Stimulated activated CD8-positive, alpha-beta memory T cell treated with anti-CD3 and anti-CD28 coated beads, Interleukin-7, amount 100 ng/mL, for 24 hours (primary cell): Measurements from ENCODE around the gene ADRA2C.

ENCODE experiments used
- DNase-seq: peaks from one replicate; pipeline ENCODE4 v3.0.0-alpha.2; 2020; ENCODE audit warnings: low read depth

The ADRA2C gene

GRCh38 chr4:3760841-3761240 is 5.3 kb upstream of the ADRA2C start:
- DNase-seq = no peak

DNA sequence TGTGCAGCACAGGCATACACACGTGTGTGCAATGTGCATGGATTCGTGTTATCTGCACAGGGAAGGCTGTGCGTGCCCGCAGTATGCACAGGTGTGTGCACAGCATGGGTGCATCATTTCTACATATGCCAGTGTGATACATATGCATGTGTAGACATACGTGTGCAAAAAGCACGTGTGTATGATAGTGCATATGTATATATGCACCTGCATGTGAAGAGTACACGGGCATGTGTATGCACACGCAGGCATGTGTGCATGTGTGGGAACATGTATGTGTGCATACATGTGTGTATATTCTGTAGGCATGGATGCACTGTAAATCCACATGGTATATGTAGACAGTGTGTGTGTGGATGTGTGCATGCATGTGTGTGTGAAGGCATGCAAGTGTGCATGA is 3.9 kb upstream of the ADRA2C start:
- DNase-seq = no peak

DNA sequence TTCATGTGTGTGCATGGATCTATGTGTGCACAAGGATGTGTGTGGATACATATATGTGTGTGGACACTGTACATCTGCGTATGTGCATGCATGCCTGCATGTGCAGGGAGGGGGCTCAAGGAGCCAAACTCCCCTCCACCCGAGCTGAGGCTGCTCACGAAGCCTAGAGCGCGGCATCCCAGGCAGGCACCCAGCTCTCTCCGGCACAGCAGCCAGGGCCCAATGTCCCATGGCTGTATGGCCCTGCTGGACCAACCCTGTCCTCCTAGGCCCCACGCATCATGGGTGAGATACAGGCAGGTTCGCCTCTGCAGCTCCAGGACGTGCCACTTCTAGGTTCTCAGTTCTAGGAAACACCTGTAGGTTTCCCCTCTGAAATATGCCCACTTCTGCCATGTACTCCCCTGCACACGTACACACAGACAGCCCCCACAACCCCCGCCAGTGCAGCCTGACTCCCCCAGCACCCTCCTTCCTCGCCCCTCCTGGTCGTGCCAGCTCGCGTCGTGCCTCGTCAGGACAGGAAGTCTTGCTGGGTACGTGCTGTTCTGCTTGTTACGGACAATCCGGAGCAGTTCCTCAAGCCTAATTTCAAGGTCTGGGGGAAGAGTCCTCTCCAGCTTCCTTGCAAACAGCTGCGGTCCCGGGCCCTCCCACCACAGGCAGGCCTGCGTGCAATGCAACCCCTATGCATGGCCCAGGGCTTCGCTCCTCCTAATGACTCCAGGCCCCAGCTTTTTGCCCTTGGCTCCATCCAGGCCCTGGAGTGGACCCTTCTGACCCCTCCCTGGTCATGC is 3.2 kb upstream of the ADRA2C start:
- DNase-seq = no peak

DNA sequence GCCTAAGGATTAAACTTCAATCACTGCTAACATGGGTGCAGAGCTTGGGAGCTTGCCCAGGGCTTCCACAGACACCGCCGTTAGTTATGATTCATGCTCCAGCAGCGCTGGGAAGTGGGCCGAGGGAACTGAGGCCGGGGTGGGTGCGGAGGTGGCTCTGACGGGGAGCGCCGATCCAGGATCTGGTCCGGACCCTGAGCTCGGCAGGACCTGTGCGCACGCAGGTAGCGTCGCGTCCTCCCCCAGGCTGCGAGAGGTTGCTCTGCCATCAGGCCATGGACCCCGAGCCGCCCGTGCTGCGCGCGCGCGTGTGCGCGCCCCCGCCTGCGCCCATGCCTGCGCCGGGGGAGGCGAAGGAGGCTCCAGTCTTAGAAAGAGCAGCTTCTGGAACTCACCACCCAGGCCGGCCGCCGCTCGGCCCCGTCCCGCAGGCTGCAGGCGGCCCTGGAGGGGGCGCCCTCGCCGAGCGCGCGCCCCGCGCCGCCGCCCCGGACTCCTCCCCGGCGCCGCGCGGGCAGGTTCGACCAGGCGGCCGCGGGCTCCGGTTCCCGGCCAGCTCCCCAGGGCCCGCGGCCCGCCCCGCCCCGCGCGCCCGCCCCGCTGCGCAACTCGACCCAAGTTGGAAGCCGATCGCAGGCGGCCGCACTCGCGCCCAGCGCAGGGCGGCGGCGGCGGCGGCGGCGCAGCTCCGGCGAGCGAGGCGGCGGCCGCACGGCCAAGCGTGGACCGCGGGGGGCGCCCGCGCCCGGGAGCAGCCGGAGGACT is 732 bp upstream of the ADRA2C start:
- DNase-seq = no peak

- DNase-seq = no peak
These were observed 792 bp downstream of the ADRA2C start for GRCh38 chr4:3766785-3767569.

DNA sequence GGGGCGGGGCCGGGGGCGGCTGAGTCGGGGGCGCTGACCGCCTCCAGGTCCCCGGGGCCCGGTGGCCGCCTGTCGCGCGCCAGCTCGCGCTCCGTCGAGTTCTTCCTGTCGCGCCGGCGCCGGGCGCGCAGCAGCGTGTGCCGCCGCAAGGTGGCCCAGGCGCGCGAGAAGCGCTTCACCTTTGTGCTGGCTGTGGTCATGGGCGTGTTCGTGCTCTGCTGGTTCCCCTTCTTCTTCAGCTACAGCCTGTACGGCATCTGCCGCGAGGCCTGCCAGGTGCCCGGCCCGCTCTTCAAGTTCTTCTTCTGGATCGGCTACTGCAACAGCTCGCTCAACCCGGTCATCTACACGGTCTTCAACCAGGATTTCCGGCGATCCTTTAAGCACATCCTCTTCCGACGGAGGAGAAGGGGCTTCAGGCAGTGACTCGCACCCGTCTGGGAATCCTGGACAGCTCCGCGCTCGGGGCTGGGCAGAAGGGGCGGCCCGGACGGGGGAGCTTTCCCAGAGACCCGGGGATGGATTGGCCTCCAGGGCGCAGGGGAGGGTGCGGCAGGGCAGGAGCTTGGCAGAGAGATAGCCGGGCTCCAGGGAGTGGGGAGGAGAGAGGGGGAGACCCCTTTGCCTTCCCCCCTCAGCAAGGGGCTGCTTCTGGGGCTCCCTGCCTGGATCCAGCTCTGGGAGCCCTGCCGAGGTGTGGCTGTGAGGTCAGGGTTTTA is 1.5 kb downstream of the ADRA2C start:
- DNase-seq = no peak

DNA sequence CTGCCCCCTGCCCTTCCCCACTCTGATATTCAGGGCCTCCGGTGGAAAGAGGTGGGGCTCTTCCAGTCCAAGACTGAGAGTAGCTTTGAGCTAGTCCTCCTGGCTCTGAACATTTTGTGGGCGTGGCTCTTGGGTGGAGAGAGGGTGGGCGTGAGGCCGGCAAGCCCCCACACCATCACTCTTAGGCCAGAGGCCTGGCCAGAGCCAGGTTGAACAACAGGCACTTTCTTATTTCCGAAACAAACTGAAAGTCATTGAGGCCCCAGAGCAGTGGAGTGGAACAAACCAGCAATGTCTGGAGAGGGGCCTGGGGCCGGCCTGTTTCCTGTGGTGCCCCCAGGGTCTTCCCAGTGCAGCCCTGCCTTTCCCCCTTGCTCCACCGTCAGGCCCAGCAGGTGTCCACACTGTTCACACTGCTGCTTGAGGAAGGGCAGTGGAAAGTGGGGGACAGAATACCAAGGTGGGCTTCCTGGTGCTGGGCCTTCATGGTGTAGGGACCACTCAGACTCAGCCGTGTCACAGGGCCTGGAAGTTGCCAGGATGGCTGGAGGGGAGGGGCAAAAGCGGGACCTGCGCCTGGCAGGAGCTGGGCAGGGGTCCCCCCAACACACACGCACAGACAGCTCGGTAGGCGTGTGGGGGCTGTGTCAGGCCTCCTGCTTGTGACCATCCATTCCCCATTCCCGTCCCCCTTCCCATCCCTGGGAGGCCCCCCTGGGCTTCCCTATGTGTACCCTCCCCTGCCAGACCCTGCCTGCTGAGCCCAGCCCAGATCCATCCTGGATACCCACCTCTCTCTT is 2.9 kb downstream of the ADRA2C start:
- DNase-seq = no peak

DNA sequence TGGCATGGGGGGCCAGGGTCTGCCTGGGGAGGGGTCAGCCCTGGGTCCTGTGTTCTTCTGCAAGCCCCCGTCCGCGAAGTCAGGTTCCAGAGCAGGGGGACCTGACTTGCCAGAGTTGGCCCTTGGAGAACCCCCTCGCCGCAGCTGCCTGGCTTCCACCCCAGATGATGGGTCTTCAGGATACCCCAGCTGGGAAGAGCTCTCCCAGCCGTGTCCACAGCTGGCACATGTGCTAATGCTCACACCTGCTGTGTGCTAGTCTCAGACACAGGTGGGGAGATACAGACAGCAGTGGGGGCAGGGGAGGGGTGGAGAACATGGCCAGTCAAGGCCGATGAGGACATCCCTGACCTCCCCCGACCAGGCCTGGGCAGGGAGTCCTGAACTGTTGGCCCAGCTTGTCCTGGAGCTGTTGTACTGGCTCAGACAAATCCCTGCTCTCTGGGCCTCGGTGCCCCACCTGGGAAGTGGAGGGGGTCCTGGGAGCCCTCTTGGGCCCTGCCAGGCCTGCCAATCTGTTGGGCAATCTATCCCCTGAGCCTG is 3.5 kb downstream of the ADRA2C start:
- DNase-seq = no peak

GRCh38 chr4:3770323-3771163 is 4.4 kb downstream of the ADRA2C start:
- DNase-seq = no peak

- DNase-seq = no peak
These were observed 5.1 kb downstream of the ADRA2C start for GRCh38 chr4:3771164-3771809.

- DNase-seq = no peak
These were observed 5.8 kb downstream of the ADRA2C start for GRCh38 chr4:3771939-3772495.

DNA sequence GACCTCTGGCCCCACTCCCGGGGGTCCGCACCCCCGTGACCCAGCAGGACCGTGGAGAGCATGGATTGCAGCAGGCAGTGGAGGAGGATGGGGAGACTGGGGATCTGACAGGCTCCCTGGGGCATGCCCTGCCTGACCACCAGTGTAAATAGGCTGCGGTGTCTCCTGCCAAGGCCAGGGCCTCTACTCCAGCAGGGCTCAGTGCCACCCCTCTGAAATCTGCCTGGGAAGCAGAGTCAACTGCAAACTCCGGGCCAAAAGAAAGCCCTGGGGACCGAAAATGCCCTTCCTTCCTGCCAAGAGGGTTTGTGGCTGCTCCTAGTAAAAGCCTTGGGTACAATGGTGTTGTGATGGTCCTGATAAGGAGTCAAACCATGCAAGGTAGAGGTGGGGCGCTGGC is 6.4 kb downstream of the ADRA2C start:
- no peak for DNase-seq

GRCh38 chr4:3773552-3774001 is 7.4 kb downstream of the ADRA2C start:
- no peak for DNase-seq

- DNase-seq = no peak
These were observed 8.2 kb downstream of the ADRA2C start for GRCh38 chr4:3774253-3774883.

DNA sequence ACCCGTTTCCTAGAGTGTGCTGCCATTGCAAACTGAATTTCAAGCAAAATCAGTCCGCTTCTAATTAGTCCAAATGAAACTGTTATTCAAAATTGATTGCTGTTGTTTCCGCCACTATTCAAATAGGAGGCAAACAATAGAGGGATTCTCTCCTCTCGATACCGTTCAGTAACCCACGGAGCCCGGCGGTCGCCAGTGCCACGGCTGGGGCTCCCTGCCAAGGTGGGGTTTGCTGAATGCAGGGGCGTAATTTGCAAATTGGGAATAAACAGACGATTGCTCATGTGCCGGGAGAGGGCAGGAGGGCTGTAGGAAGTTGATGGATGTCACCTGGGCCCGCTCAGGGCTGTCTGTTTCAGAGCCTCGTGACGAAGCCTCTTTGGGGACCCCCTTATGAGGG is 8.8 kb downstream of the ADRA2C start:
- DNase-seq = no peak

- DNase-seq = no peak
These were observed 9.4 kb downstream of the ADRA2C start for GRCh38 chr4:3775576-3775975.

- DNase-seq = no peak
These were observed 10.2 kb downstream of the ADRA2C start for GRCh38 chr4:3776166-3777032.

DNA sequence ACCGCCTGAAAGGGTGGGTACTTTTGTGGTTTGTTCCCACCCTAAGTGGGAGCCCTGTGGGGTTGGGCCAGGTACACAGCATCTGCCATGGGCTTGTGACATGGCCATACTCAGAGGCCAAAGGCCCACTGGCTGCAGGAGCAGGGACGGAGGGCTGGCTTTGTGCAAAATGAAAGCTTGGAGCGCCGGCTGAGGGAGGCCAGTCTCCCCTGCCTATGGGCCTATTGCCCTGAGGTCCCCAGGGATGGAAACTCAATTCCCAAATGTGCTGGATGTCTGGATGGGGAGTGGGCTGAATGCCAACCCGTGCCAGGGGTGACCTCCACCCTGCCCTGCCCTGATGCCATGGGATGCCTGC is 10.8 kb downstream of the ADRA2C start:
- no peak for DNase-seq
